ENCODE results near the gene RREB1. TPM values are rescaled to one million over a fixed set of nuclear protein-coding genes. Genes with fewer than 3 reads are reported as not detected.

Gene RREB1
- total RNA-seq, 1 experiment from 2014 or later = 35.8 TPM

GRCh38 chr6:7290079-7290478 is 182.3 kb downstream of the RREB1 start:
- Histone ChIP-seq H4K20me1 (ENCODE audit: control insufficient read depth, insufficient read depth, insufficient read length) (no peaks in the 10 kb centered on the region), H2BK12ac (ENCODE audit: insufficient read length, low read depth, low read length) (no peak overlapping the region), H2BK120ac (ENCODE audit: low read depth, low read length, poor library complexity, severe bottlenecking) (no peak overlapping the region), H3K9ac (ENCODE audit: extremely low read depth, insufficient read length, low read length) (no peak overlapping the region), H3K18ac (ENCODE audit: insufficient read length, low read depth, low read length) (no peak overlapping the region), H2AK5ac (ENCODE audit: insufficient read length, low read length) (no peak overlapping the region), H3K56ac (ENCODE audit: insufficient read length, low read depth, low read length) (no peak overlapping the region), H2BK20ac (ENCODE audit: low read depth, low read length, poor library complexity, severe bottlenecking) (no peak overlapping the region), H3K23ac (ENCODE audit: insufficient read length, low read depth, low read length) (no peak overlapping the region), H3K79me1 (ENCODE audit: insufficient read depth, low read depth, low read length, poor library complexity, severe bottlenecking) (no peaks in the 10 kb centered on the region), H2AFZ (ENCODE audit: low read length) (no peak overlapping the region), H3K4me2 (ENCODE audit: insufficient read depth, insufficient read length, low read length) (no peak overlapping the region), H3K4ac (ENCODE audit: low read depth, low read length) (no peak overlapping the region), H3K9me3 (ENCODE audit: control insufficient read depth, low read depth, low read length) (no peaks in the 10 kb centered on the region), H3T11ph (ENCODE audit: low read length) (no peak overlapping the region), H4K5ac (ENCODE audit: insufficient read length, low read depth, low read length) (no peak overlapping the region), H2BK5ac (ENCODE audit: insufficient read length, low read length) (no peak overlapping the region), H2BK15ac (ENCODE audit: low read depth, low read length) (no peak overlapping the region), H3K4me1 (ENCODE audit: insufficient read depth, low read length) (no peaks in the 10 kb centered on the region), H3K14ac (ENCODE audit: insufficient read depth, low read length) (no peak overlapping the region), H3K79me2 (ENCODE audit: insufficient read depth, low read length) (no peaks in the 10 kb centered on the region), H4K8ac (replicated peaks; ENCODE audit: insufficient read length, low read depth, low read length) (no peak overlapping the region), H3K27ac (ENCODE audit: insufficient read length, low read depth, low read length) (no peak overlapping the region), H4K91ac (ENCODE audit: insufficient read length, low read depth, low read length) (no peak overlapping the region), H3K27me3 (ENCODE audit: insufficient read depth, low read length) (no peaks in the 10 kb centered on the region), H3K23me2 (ENCODE audit: insufficient read length, low read depth, low read length, poor library complexity, severe bottlenecking) (no peaks in the 10 kb centered on the region)
- H3K4me1 Mint-ChIP-seq = no peaks in the 10 kb centered on the region
- H3K36me3 Mint-ChIP-seq (ENCODE audit: insufficient read depth in 1 of 3, low read depth in 3 of 3) = peaks cover 23 to 65% (median 64%) of the 10 kb centered on the region in 3 experiments
- no CpG with 5 or more reads among the region's 1 CpG for WGBS (ENCODE audit: extremely low coverage, insufficient read length, low lambda C conversion rate)
- H3K27ac Mint-ChIP-seq = no peak overlapping the region
- no peak overlapping the region for H3K4me3 Mint-ChIP-seq
- TF ChIP-seq CTCF (conservative IDR thresholded peaks at IDR 0.05) = no peak
- no peak for DNase-seq
- H3K27me3 Mint-ChIP-seq (ENCODE audit: low read depth) = no peaks in the 10 kb centered on the region
- H3K9me3 Mint-ChIP-seq = no peaks in the 10 kb centered on the region

All from H9 (cell line).